ENCODE results near the gene CTCFL.

CTCFL gene

DNA sequence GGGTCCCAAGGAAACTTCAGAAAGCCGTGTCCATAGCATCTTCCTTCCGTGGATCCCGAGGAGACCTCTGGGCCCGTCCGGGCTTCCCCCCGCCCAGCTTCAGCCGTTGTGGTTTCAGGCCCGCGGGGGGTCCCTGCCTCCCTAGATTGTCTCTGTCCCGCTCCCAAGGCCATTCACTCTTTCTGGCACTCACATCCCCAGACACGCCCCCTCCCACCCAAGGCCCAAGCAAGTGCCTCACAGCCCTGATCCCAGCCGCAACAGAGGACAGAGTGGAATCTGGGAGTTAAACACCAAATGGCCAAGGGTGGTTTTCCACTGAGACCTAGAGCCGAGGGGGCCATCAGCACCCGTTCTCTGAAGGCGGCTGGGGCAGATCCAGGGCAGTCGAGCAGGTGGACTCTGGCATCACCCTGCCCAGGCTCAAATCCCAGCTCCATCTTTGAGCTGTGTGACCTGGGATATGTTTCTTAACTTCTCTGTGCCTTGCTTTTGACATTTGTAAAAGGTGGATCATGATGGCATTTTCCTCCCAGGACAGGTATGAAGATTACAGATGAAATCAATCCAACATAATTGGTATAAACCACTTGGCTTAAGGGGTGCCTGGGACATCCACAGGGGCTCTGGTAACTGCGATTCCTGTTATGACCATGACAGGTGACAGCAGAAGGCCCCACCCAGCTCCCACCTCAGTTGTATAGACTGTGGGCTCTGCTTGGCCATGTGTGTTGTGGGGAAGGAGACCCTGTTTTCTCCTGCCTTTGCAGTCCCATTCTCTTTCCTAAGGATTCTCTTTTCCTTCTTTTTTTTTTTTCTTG lies 48.1 kb downstream of the CTCFL start:
- DNase-seq, result peak; percentile 8

- DNase-seq, result peak; percentile 5
These were observed 48.8 kb downstream of the CTCFL start for GRCh38 chr20:57476084-57476526.

DNA sequence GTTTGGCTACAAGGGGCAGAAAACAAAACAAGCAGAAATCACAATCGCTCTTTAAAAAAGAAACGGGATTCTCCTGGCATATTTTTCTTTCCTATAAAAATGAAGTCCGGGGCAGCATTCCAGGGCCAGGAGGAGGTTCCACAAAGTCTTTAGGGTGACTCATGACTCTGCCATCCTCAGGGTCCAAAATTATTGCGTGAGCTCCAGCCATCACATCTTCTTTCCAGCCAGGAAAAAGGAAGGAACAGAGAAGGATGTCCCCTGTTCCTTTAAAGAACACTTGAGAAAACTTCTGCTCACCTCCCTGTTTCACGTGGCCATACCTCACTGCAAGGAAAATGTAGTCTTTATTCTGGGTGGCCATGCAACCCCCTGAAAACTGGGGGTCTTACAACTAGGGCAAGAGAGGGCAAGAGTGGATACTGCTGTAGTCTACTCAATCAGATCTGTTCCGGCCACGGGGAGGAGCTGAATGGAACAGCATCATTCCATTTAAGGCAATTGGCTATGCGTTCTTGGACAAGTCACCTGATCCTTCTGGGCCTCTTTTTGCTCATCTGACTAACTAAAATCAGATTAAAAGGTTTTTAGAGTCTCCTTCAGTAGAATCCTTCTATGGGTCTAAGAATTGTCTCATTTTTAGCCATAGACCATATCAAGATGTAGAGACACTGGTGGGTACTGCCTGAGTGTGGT lies 49.4 kb downstream of the CTCFL start:
- peak; percentile 3 for DNase-seq

- DNase-seq, result peak; percentile 2
These were observed 50.1 kb downstream of the CTCFL start for GRCh38 chr20:57474816-57475215.

DNA sequence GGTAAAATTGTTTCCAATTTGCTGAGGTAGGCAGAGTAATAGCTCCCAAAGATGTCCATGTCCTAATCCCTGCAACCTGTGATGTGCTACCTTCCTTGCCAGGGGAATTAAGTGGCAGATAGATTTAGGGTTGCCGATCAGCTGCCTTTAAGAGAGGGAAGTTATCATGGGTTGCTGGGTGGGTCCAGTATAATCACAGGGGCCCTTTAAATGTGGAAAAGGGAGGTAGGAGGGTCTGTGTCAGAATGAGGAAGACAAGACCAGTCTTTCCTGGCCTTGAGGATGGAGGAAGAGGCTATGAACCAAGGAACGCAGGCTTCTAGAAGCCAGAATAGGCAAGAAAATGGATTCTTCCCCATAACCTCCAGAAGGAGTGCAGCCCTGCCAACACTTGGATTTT lies 50.7 kb downstream of the CTCFL start:
- DNase-seq, result no peak

- DNase-seq, result peak; percentile 15
These were observed 51.5 kb downstream of the CTCFL start for GRCh38 chr20:57473246-57474048.

GRCh38 chr20:57472474-57472873 lies 52.5 kb downstream of the CTCFL start:
- peak; percentile 5 for DNase-seq

GRCh38 chr20:57471496-57472372 lies 53.2 kb downstream of the CTCFL start:
- no peak for DNase-seq

DNA sequence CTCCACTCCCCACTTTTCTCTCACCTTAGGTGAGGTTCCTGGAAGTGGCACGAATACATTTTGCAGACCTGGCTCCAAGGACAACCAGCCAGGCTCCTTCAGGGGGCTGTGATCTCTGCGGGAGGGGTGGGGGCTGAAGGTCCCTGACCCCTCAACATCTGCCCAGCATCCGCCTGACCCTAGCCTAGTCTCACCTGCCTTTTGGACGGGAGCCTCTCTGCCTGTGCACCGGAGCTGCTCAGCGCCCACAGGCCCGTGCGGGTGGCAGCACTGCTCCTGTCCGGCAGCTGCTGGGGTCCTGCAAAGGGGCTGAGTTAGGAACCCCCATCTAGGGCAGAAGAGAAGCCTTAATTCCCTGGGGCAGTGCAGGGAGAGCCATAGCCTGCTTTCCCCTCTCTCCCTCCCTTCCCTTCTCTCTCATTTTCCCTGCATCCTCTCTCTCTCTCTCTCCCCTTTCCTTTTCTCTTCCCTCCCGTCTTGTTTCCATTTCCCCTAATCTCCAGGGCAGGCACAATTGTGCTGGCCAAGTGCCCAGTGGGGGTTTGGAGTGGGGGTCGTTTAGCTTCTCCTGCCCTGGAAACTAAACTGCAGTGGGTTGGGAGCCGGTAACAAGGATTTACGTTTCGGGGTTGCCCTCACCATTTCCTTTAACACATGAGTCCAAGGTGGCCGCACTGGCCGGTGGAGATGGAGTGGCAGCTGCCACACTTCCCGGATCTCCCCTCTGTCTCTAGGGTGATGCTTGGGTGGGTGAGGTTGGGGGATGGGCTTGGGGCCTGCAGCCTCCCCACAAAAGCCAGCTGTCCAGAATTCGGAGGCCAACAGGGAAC lies 54.1 kb downstream of the CTCFL start:
- DNase-seq, result no peak

DNA sequence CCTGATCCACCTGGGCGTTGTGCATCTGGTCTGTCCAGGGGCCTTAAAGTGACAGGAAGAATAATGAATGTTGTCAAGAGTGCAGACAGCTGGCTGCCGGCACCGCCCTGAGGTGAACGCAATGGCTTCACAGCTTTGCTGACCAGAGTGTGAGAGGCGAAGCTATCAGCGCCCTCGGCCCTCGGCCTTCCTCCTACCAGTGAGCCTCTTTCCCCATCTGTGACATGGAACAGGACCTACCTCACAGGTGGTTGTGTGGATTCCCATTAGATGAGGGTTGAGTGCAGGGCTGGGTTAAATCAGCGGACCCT lies 54.8 kb downstream of the CTCFL start:
- no peak for DNase-seq

GRCh38 chr20:57469418-57470211 lies 55.3 kb downstream of the CTCFL start:
- DNase-seq, result no peak

- DNase-seq, result no peak
These were observed 56.2 kb downstream of the CTCFL start for GRCh38 chr20:57468523-57469417.

GRCh38 chr20:57467742-57468141 lies 57.2 kb downstream of the CTCFL start:
- no peak for DNase-seq

- DNase-seq, result no peak
These were observed 59.0 kb downstream of the CTCFL start for GRCh38 chr20:57465943-57466342.

DNA sequence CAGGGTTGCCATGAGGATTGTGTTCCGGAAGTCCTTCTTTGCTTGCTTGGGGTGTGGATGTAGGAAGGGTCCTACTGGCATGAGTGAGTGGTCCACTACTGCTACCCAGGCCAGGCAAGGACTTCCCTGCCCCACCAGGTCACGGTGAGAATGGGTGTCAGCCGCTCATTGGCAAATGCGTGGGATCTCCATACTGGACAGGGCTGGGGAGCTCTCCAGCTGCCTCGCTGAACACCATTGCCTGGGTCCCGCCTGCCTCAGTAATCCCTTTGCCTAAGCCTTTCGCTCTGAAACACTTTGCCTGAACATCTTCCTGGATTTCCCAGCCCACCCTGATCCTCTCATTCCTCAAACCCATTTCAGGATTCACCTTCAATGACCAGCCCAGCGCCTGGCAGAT lies 59.5 kb downstream of the CTCFL start:
- no peak for DNase-seq

GRCh38 chr20:57464642-57465211 lies 60.2 kb downstream of the CTCFL start:
- no peak for DNase-seq

DNA sequence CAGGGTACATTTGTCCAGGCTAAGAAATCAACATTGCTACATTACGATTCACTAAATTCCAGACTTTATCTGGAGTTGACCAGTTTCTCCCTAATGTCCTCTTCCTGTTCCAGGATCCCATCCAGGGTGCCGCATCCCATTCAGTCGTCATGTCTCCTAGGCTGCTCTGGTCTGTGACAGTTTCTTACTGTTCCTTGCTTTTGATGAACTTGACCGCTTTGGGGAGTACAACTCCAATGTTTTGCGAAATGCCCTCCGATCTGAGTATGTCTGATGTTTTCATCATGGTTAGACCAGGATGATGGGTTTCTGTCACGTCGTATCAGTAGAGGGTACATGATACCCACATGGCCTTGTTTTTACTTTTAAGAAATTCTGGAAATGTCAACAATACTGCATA lies 62.2 kb downstream of the CTCFL start:
- no peak for DNase-seq

GRCh38 chr20:57461726-57462125 lies 63.2 kb downstream of the CTCFL start:
- DNase-seq, result no peak

GRCh38 chr20:57460781-57461465 lies 64.0 kb downstream of the CTCFL start:
- DNase-seq, result no peak

Measured in activated T-cell treated with anti-CD3 and anti-CD28 coated beads, Interleukin-2, amount 50 U/mL, for 1 hour (primary cell).